GM19372 (cell line): ENCODE measurements around the gene TMUB1.

ENCODE experiments used
- ATAC-seq: cut with Tn5 transposase; IDR thresholded peaks from one replicate; pipeline ENCODE4 v1.9.1; 2021; ENCODE audit warnings: mild to moderate bottlenecking, low read depth, moderate library complexity; ENCODE audit not compliant: unreplicated experiment

Gene TMUB1

GRCh38 chr7:151121380-151122170 is 38.3 kb upstream of the TMUB1 start:
- ATAC-seq: no peak

GRCh38 chr7:151120896-151121295 is 37.6 kb upstream of the TMUB1 start:
- ATAC-seq: no peak

- no peak for ATAC-seq
Measured at GRCh38 chr7:151119902-151120301, 36.6 kb upstream of the TMUB1 start.

- no peak for ATAC-seq
Measured at GRCh38 chr7:151119055-151119415, 35.7 kb upstream of the TMUB1 start.

- no peak for ATAC-seq
Measured at GRCh38 chr7:151118108-151119054, 35.1 kb upstream of the TMUB1 start.

GRCh38 chr7:151117565-151117964 is 34.3 kb upstream of the TMUB1 start:
- ATAC-seq: no peak

- no peak for ATAC-seq
Measured at GRCh38 chr7:151116603-151117440, 33.5 kb upstream of the TMUB1 start.

GRCh38 chr7:151115836-151116418 is 32.6 kb upstream of the TMUB1 start:
- ATAC-seq: no peak

GRCh38 chr7:151115121-151115835 is 32.0 kb upstream of the TMUB1 start:
- ATAC-seq: no peak

- ATAC-seq: no peak
Measured at GRCh38 chr7:151114151-151115090, 31.1 kb upstream of the TMUB1 start.

- ATAC-seq: no peak
Measured at GRCh38 chr7:151113344-151114150, 30.3 kb upstream of the TMUB1 start.

GRCh38 chr7:151110941-151111645 is 27.8 kb upstream of the TMUB1 start:
- peak; percentile 75 for ATAC-seq

- no peak for ATAC-seq
Measured at GRCh38 chr7:151110236-151110940, 27.1 kb upstream of the TMUB1 start.

- ATAC-seq: no peak
Measured at GRCh38 chr7:151109094-151110048, 26.1 kb upstream of the TMUB1 start.

- ATAC-seq: no peak
Measured at GRCh38 chr7:151107882-151108281, 24.6 kb upstream of the TMUB1 start.
